Endothelial cell of umbilical vein (primary cell): ENCODE results near the gene PARK7. TPM values are rescaled to one million over a fixed set of nuclear protein-coding genes. Genes with fewer than 3 reads are reported as not detected.

Experiments used
- BruUV-seq: library from RNA; stranded (reverse); fragments of 400-500 nt; replicated peaks from 2 replicates; lab custom pipeline; 2021; lab: Mats Ljungman, UMichigan
- CTCF ChIA-PET: fragments of 300-600, 350-600 bp; sonication (Branson Sonifier 250); formaldehyde crosslinking; loops from one replicate; lab custom pipeline; 2021; ENCODE audit warnings: antibody characterized with exemption, inconsistent platforms; lab: Charles Lee
- POLR2A ChIA-PET: fragments of 300-600, 350-600 bp; sonication (Branson Sonifier 250); formaldehyde crosslinking; loops from one replicate; lab custom pipeline; 2021; ENCODE audit warnings: antibody characterized with exemption, inconsistent platforms; lab: Charles Lee
- DNase-seq: peaks from one replicate; pipeline ENCODE4 v3.0.0-alpha.2; 2011; ENCODE audit warnings: low read depth, low spot score
- FAIRE-seq: peaks from 2 replicates; lab custom pipeline; 2011; peaks lifted over from hg19 to GRCh38; lab: Jason Lieb, UNC
- H2AFZ ChIP-seq: 2 replicates; pipeline ENCODE4 v1.6.0; 2012; ENCODE audit warnings: low read depth, low read length, control low read depth, inconsistent platforms
- H3K27ac ChIP-seq: 2 replicates; pipeline ENCODE4 v1.5.1; 2011; ENCODE audit warnings: low read depth, mild to moderate bottlenecking, control low read depth, low read length, moderate library complexity; ENCODE audit not compliant: insufficient read depth
- H3K27me3 ChIP-seq, 2 experiments: 2 replicates each; pipeline versions ENCODE4 v1.6.0 to v1.6.1; 2011; ENCODE audit warnings: low read length in 2 of 2, mixed read lengths in 1 of 2; ENCODE audit not compliant: control insufficient read depth in 2 of 2, insufficient read depth in 2 of 2
- H3K36me3 ChIP-seq, 2 experiments: 2 replicates in 1 of 2; 3 replicates in 1 of 2; pipeline ENCODE4 v1.5.1; 2011; ENCODE audit warnings: low read length in 2 of 2, mild to moderate bottlenecking in 1 of 2, moderate library complexity in 1 of 2; ENCODE audit not compliant: control insufficient read depth in 2 of 2, insufficient read depth in 2 of 2; ENCODE audit errors: extremely low read depth in 1 of 2
- H3K4me1 ChIP-seq: 3 replicates; pipeline ENCODE4 v1.5.1; 2011; ENCODE audit warnings: mild to moderate bottlenecking, low read length; ENCODE audit not compliant: control insufficient read depth, insufficient read depth; ENCODE audit errors: extremely low read depth
- H3K4me2 ChIP-seq: 2 replicates; pipeline ENCODE4 v1.6.1; 2011; ENCODE audit warnings: low read length, control low read depth, mixed read lengths; ENCODE audit not compliant: insufficient read depth
- H3K4me3 ChIP-seq, 3 experiments: fragments of 200-600 bp in 1 of 3; sonication (generic), shearing (Covaris generic) in 1 of 3; replicated peaks in 1 of 3; 2 replicates each; pipeline ENCODE4 v1.5.1; 2011 to 2016; ENCODE audit warnings: control low read depth in 3 of 3, low read length in 3 of 3, mild to moderate bottlenecking in 2 of 3, inconsistent platforms in 1 of 3, low read depth in 1 of 3, moderate library complexity in 1 of 3; ENCODE audit not compliant: insufficient read depth in 1 of 3
- H3K79me2 ChIP-seq: 2 replicates; pipeline ENCODE4 v1.6.0; 2012; ENCODE audit warnings: low read length, inconsistent platforms; ENCODE audit not compliant: control insufficient read depth, insufficient read depth
- H3K9ac ChIP-seq: replicated peaks from 2 replicates; pipeline ENCODE3; 2011; ENCODE audit warnings: low read length, control low read depth; ENCODE audit not compliant: insufficient read depth; ENCODE audit errors: extremely low read depth
- H3K9me1 ChIP-seq: replicated peaks from 3 replicates; pipeline ENCODE4 v1.6.0; 2011; ENCODE audit warnings: mild to moderate bottlenecking, low read length; ENCODE audit not compliant: control insufficient read depth, insufficient read depth; ENCODE audit errors: extremely low read depth
- H3K9me3 ChIP-seq: replicated peaks from 2 replicates; pipeline ENCODE4 v1.5.1; 2012; ENCODE audit warnings: low read length, inconsistent platforms; ENCODE audit not compliant: control insufficient read depth, insufficient read depth
- H4K20me1 ChIP-seq: replicated peaks from 2 replicates; pipeline ENCODE3; 2011; ENCODE audit warnings: mild to moderate bottlenecking, low read length; ENCODE audit not compliant: control insufficient read depth, insufficient read depth; ENCODE audit errors: extremely low read depth
- FOS ChIP-seq: IDR thresholded peaks from 2 replicates; pipeline ENCODE4 v1.6.1; 2011; ENCODE audit warnings: mild to moderate bottlenecking, low read length, moderate library complexity, borderline replicate concordance; ENCODE audit not compliant: insufficient read depth
- GATA2 ChIP-seq: IDR thresholded peaks from 2 replicates; pipeline ENCODE4 v1.7.0; 2011; ENCODE audit warnings: low read depth, mild to moderate bottlenecking, moderate library complexity, mixed read lengths, low read length; ENCODE audit not compliant: insufficient read length, insufficient read depth
- MYC ChIP-seq: IDR thresholded peaks from one replicate; pipeline ENCODE4 v1.6.1; 2011; ENCODE audit warnings: mild to moderate bottlenecking, low read depth, low read length
- dilution Hi-C: fragments of 300-500 bp; cut with MboI; formaldehyde crosslinking; loops from one replicate; pipeline ENCODE4 v1.15.0; 2019; ENCODE audit warnings: low sequenced_read_pairs; ENCODE audit not compliant: extremely low pct_ligation_motif_present
- intact Hi-C: fragments of 100-400 bp; cut with micrococcal nuclease; formaldehyde crosslinking; loops from one replicate; pipeline ENCODE4 v1.10.0; 2022
- polyA plus RNA-seq, 4 experiments: library from polyadenylated mRNA; depleted of rRNA in 3 of 4; stranded (reverse) in 3 of 4; unstranded in 1 of 4; fragments of >200 nt; gene quantifications; 2 replicates each; pipeline versions ENCODE4 v1.2.1 to v1.2.3, GENCODE V29; 2011 to 2012; ENCODE audit warnings: missing spikeins in 1 of 4
- total RNA-seq: library from RNA; stranded (reverse); gene quantifications from 2 replicates; pipeline ENCODE4 v1.2.3, GENCODE V29; 2021
- TF ChIP-seq, protein P1 (sequence below), 2 donors: IDR thresholded peaks; 1 replicate in 1 of 2; 2 replicates in 1 of 2; pipeline ENCODE4 v1.5.1; 2011; ENCODE audit warnings: low read length in 2 of 2, mild to moderate bottlenecking in 2 of 2, moderate library complexity in 2 of 2, control low read depth in 1 of 2, inconsistent platforms in 1 of 2, low read depth in 1 of 2; ENCODE audit not compliant: insufficient read depth in 1 of 2; ENCODE audit errors: extremely low read depth in 1 of 2

Gene PARK7
- total and polyA plus RNA-seq, 2 donors (not counting 3 experiments of a cell fraction or from before 2014, with no cell fraction given) = 203 to 294 TPM

DNA sequence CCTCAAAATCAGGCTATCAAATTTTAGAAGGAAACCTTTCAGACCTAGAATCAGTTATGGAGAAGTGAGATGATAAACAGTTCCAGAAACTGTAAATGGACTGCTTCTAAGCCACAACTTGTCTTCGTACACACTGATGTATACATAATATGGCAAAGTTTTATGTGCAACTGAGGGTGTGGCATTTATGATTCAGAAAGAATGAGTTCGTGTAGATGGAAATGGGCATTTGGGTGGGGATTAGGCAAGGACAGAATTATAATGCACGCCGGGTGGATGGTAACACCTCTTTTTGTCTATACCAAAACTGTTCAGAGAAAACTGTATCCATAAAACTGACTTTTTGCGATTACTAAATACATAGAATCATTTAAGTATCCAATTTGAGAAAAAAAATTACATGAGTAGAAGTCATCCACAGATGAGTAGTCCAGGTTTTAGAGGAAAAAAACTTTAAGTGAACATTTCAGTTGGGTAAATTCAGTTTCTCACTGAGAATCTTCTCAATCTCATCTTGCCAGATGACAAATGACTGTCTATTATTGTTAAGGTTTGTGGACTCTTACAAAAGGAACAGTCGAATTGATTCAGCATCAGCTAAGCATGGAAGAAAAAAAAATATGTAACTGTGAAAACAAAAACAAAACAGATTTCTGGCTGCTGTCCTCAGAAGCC is 42.1 kb downstream of the PARK7 start:
- no TSS peak for BruUV-seq

More for the DNA sequence above, 42.1 kb downstream of the PARK7 start:
- Histone ChIP-seq H4K20me1 (no peaks in the 10 kb centered on the region), H3K4me3 (no peak overlapping the region), H3K9me3 (no peaks in the 10 kb centered on the region), H3K9ac (no peak overlapping the region), H2AFZ (no peak overlapping the region), H3K9me1 (no peaks in the 10 kb centered on the region), H3K79me2 (no peaks in the 10 kb centered on the region), H3K4me2 (no peak overlapping the region), H3K27ac (no peak overlapping the region), H3K36me3 (no peaks in the 10 kb centered on the region), H3K4me1 (peaks cover 20% of the 10 kb centered on the region), H3K27me3 (no peaks in the 10 kb centered on the region)
- TF ChIP-seq, protein P1, sequence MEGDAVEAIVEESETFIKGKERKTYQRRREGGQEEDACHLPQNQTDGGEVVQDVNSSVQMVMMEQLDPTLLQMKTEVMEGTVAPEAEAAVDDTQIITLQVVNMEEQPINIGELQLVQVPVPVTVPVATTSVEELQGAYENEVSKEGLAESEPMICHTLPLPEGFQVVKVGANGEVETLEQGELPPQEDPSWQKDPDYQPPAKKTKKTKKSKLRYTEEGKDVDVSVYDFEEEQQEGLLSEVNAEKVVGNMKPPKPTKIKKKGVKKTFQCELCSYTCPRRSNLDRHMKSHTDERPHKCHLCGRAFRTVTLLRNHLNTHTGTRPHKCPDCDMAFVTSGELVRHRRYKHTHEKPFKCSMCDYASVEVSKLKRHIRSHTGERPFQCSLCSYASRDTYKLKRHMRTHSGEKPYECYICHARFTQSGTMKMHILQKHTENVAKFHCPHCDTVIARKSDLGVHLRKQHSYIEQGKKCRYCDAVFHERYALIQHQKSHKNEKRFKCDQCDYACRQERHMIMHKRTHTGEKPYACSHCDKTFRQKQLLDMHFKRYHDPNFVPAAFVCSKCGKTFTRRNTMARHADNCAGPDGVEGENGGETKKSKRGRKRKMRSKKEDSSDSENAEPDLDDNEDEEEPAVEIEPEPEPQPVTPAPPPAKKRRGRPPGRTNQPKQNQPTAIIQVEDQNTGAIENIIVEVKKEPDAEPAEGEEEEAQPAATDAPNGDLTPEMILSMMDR (IDR thresholded peaks at IDR 0.05; ENCODE audit: extremely low read depth in 1 of 2, insufficient read depth in 1 of 2, low read depth in 1 of 2, low read length in 2 of 2) = no peak
- TF ChIP-seq FOS (no peak), GATA2 (no peak), MYC (no peak)
- CTCF ChIA-PET = interaction anchor here (1.2 kb wide), 1 partner anchor 11 kb away, joined by 4 read pairs; no protein-coding TSS in a partner anchor
- FAIRE-seq (no peak), DNase-seq (no peak)
- intact Hi-C loops (no loop called here), dilution Hi-C loops (no loop called here)
- POLR2A ChIA-PET = no interaction called here
